ELR (cell line): ENCODE measurements around the gene DHRS12.

Experiments used
- DNase-seq: peaks from one replicate; pipeline ENCODE4 v3.0.0-alpha.2; 2015; ENCODE audit warnings: low read depth

Gene DHRS12

DNA sequence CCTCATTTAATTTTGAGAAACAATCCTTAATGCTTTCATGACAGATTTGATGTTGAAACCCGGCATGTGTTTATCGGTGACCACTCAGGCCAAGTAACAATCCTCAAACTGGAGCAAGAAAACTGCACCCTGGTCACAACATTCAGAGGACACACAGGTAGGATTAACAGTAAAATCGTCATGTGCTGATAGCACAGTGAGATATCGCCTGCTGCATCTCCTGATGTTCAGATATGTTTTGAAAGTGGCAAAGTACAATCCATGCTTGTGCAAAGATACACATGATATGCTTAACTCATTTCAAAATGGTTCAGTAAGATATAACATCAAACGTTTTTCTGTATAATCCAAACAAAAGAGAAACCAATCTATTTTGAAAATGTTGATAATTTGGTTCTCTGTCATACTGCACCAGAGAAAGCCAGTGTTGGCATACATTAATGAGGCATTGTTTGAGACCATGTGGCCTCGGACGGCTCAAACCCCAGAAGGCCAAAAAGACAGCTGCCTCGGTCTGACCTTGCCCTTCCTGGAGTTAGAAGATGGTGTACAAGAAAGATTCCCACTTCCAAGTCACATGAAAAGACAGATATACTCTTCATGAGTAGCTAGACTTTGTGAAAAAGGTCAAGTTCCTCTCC, 76.2 kb downstream of the DHRS12 start:
- no peak for DNase-seq

GRCh38 chr13:51726446-51727193, 77.3 kb downstream of the DHRS12 start:
- DNase-seq = no peak

GRCh38 chr13:51724721-51725120, 79.2 kb downstream of the DHRS12 start:
- DNase-seq = no peak

DNA sequence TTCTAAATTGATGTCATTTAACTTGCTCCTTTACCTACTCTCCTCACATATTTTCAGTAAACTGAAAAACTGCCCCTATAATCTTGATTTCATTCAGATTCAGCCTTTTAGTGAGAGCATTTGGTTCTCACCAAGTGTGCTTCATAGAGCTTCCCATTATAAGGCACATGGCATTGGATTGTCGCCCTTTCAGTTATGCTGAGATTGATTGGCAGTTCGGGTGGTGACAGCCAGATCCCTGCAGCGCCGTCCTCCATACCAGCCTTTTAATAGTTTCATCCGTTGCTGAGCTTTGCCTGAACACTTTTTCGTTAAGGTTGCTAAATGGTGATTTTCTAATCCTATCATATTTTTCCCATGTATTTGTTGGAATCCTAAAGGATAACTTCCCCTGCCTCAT, 80.4 kb downstream of the DHRS12 start:
- DNase-seq = no peak

DNA sequence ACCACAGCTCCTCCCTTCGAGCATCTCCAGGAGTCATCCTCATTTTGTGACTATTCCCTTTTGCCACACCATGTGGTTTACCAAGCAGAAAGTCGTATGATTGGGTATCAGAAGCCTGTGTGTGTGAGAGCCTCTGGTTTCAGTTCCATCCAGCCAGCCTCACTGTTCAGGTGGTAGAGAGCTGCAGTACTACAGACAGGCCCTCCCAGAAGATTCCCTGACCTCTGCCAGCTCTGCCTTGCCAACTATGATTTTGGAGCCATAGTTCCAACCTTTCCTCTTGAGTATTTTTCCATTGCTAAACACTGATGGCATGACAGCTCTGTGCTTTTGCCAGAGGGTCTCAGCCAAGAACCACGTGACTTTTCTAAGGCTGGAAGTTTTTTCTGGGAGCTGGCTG, 82.5 kb downstream of the DHRS12 start:
- DNase-seq = no peak

GRCh38 chr13:51719394-51719793, 84.6 kb downstream of the DHRS12 start:
- no peak for DNase-seq
